Thyroid gland (tissue), 4 donors: ENCODE data around the gene IRX6. TPM values are rescaled to one million over a fixed set of nuclear protein-coding genes. Genes with fewer than 3 reads are reported as not detected.
A peak's percentile ranks its signal among the peaks of the same experiment; 100 is the strongest.

ENCODE experiments used
- DNase-seq, 2 donors: peaks; one replicate each; pipeline ENCODE4 v3.0.0-alpha.2; 2019
- H3K27ac ChIP-seq, 3 donors: fragments of 200-600 bp; sonication (generic); 1 replicate in 2 of 3; 2 replicates in 1 of 3; pipeline ENCODE4 v1.5.1; 2016 to 2019; ENCODE audit warnings: mild to moderate bottlenecking in 1 of 3, moderate library complexity in 1 of 3
- H3K27me3 ChIP-seq: fragments of 200-600 bp; sonication (generic); one replicate; pipeline ENCODE4 v1.5.1; 2019
- H3K36me3 ChIP-seq, 2 donors: fragments of 200-600 bp; sonication (generic); one replicate each; pipeline ENCODE4 v1.5.1; 2016 to 2019
- H3K4me1 ChIP-seq, 2 donors: fragments of 200-600 bp; sonication (generic); one replicate each; pipeline ENCODE4 v1.5.1; 2017 to 2019
- H3K4me3 ChIP-seq, 3 donors: fragments of 200-600 bp; sonication (generic); replicated peaks in 1 of 3; 1 replicate in 2 of 3; 2 replicates in 1 of 3; pipeline ENCODE4 v1.5.1; 2016; ENCODE audit warnings: mild to moderate bottlenecking in 1 of 3
- H3K9me3 ChIP-seq: fragments of 200-600 bp; sonication (generic); one replicate; pipeline ENCODE4 v1.5.1; 2017
- POLR2A ChIP-seq, 2 donors: fragments of 450-650 bp; IDR thresholded peaks; one replicate each; pipeline ENCODE4 v1.6.1; 2017; ENCODE audit warnings: antibody characterized with exemption in 2 of 2, mild to moderate bottlenecking in 2 of 2, moderate library complexity in 1 of 2
- WGBS, 2 donors: methylation state at CpG; one replicate each; pipeline ENCODE4 v1.1.5; 2017; 5-methylcytosine and 5-hydroxymethylcytosine counted together
- intact Hi-C: fragments of 100-400 bp; cut with DNase I; formaldehyde crosslinking; loops from one replicate; pipeline ENCODE4 v1.15.1; 2023
- total RNA-seq, 4 donors: library from RNA; depleted of rRNA; stranded (reverse); fragments of >200 nt; gene quantifications; one replicate each; pipeline ENCODE4 v1.2.3, GENCODE V29; 2016
- TF ChIP-seq, protein P1 (sequence below), 6 experiments: fragments of 200-600 bp in 3 of 6; fragments of 450-650 bp in 3 of 6; sonication (generic) in 3 of 6; IDR thresholded peaks; one replicate each; pipeline ENCODE4 v1.5.1; 2016 to 2019; ENCODE audit warnings: antibody characterized with exemption in 6 of 6, mild to moderate bottlenecking in 2 of 6, inconsistent platforms in 1 of 6, moderate library complexity in 1 of 6

IRX6 gene
- total RNA-seq, 4 donors from 2014 or later: 0.13 to 0.93 (median 0.39) TPM

DNA sequence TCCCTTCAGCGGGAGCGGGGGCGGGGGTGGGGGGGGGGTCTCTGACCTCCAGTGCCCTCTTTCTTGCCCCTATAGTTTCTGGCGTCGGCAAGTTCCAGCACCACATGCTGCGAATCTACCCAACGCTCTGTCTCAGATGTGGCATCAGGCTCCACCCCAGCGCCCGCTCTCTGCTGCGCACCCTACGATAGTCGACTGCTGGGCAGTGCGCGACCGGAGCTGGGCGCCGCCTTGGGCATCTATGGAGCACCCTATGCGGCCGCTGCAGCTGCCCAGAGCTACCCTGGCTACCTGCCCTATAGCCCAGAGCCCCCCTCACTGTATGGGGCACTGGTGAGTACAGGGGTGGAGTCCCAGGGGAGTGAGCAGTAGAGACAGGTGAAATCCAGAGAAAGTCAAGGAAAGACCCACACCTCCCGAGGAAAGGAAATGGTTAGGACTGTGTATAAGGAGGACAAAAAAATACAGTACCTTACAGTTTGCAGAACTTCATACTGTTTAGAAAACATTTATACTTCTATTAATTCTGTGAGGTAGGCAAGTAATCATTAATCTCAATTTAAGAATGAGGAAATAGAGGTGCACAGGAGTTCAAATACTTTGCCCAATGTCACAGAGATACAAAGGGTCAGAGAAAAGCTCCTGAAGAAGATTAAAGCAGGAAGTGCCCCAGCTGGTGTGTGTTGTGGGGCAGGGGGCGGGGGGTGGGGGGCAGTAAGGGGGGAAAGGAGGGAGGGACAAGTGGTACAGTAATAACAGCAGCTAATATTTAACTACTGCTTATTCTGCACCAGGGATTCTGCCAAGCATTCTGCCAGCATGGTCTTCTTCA is 2.5 kb downstream of the IRX6 start:
- Histone ChIP-seq H3K36me3 (no peaks in the 10 kb centered on the region), H3K4me3 (no peak overlapping the region), H3K27me3 (peaks cover 2% of the 10 kb centered on the region), H3K27ac (no peak overlapping the region), H3K4me1 (peaks cover 8 to 35% of the 10 kb centered on the region in 2 donors), H3K9me3 (no peaks in the 10 kb centered on the region)
- intact Hi-C loops: no loop called here
- DNase-seq: no peak
- TF ChIP-seq, protein P1, sequence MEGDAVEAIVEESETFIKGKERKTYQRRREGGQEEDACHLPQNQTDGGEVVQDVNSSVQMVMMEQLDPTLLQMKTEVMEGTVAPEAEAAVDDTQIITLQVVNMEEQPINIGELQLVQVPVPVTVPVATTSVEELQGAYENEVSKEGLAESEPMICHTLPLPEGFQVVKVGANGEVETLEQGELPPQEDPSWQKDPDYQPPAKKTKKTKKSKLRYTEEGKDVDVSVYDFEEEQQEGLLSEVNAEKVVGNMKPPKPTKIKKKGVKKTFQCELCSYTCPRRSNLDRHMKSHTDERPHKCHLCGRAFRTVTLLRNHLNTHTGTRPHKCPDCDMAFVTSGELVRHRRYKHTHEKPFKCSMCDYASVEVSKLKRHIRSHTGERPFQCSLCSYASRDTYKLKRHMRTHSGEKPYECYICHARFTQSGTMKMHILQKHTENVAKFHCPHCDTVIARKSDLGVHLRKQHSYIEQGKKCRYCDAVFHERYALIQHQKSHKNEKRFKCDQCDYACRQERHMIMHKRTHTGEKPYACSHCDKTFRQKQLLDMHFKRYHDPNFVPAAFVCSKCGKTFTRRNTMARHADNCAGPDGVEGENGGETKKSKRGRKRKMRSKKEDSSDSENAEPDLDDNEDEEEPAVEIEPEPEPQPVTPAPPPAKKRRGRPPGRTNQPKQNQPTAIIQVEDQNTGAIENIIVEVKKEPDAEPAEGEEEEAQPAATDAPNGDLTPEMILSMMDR (IDR thresholded peaks at IDR 0.05): no peak
- TF ChIP-seq POLR2A (IDR thresholded peaks at IDR 0.05): no peak
- WGBS, 2 donors: 13 to 17% methylated on average over 5 to 21 of the region's 21 CpGs

DNA sequence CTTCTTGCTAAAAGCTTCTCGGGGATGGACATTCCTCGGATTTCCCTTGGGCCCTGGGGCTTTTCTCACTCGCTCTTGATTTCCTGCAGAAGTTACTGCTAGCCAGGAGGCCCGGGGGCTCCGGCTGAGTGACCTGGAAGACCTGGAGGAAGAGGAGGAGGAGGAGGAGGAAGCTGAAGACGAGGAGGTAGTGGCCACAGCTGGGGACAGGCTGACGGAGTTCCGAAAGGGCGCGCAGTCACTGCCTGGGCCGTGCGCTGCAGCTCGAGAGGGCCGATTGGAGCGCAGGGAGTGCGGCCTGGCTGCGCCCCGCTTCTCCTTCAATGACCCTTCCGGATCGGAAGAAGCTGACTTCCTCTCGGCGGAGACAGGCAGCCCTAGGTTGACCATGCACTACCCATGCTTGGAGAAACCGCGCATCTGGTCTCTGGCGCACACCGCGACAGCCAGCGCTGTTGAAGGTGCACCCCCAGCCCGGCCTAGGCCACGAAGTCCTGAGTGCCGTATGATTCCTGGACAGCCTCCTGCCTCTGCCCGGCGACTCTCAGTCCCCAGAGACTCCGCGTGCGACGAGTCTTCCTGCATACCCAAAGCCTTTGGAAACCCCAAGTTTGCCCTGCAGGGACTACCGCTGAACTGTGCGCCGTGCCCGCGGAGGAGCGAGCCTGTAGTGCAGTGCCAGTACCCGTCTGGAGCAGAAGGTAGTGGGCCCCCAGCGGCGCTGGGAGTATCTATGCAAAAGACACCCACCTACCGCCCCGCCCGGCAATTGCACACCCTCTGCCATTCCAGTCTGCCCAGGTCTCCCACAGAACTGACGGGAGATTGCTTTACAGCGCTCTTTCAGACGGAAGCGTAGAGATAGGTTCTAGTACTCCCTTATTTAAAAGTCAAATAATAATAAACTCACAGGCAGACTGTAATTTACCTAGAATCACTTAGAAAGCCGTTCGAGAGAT is 4.9 kb downstream of the IRX6 start:
- no peak for DNase-seq
- H3K4me3 ChIP-seq: no peak overlapping the region
- no peak overlapping the region for H3K27ac ChIP-seq
- H3K4me1 ChIP-seq: peaks cover 2 to 27% of the 10 kb centered on the region in 2 donors
- intact Hi-C loops: no loop called here
- H3K9me3 ChIP-seq: no peaks in the 10 kb centered on the region
- peaks cover 6% of the 10 kb centered on the region for H3K27me3 ChIP-seq
- H3K36me3 ChIP-seq: no peaks in the 10 kb centered on the region
- WGBS, 2 donors: 10 to 18% methylated on average over 25 to 37 of the region's 55 CpGs
- no peak for TF ChIP-seq POLR2A (IDR thresholded peaks at IDR 0.05)
- TF ChIP-seq, protein P1 (IDR thresholded peaks at IDR 0.05): no peak

DNA sequence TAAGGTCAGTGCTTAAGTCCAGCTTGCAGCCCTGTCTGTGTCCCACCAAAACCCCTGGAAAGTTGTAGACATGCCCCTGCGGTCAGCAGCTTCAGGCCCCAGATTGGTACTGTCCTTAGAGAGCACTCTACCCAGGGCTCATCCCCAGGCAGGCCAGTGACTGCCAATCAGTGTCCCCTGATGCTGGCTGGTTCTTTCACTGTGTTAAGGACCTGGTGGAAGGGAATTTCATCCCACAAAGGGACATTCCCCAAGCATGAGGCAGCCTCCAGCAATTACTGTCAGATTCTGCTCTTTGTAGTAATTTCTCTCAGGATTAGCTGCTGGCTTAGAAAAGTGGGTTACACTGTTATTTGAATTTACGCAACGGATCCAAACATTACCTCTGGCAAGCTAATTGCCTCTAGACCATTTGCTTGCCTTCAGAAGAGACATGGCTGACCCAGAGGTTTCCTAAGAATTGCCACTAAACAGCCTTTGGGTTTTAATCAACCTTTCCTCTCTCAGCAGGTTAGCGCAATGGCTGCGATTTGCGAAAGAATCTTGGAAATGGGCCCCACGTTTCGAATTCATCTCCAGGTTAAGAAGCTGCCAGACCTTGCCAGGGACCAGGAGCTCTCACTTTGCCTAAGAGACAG is 5.9 kb downstream of the IRX6 start:
- Histone ChIP-seq H3K4me3 (no peak overlapping the region), H3K27me3 (peaks cover 6% of the 10 kb centered on the region), H3K9me3 (no peaks in the 10 kb centered on the region), H3K4me1 (peaks cover 0 to 17% of the 10 kb centered on the region in 2 donors), H3K36me3 (no peaks in the 10 kb centered on the region), H3K27ac (no peak overlapping the region)
- TF ChIP-seq POLR2A (IDR thresholded peaks at IDR 0.05): no peak
- TF ChIP-seq, protein P1 (IDR thresholded peaks at IDR 0.05): no peak
- DNase-seq: no peak
- 51 to 54% methylated on average over 7 to 8 of the region's 8 CpGs for WGBS, 2 donors
- intact Hi-C loops: loop anchor here (10.0 kb wide), 1 partner anchor 65 kb away; no protein-coding TSS in a partner anchor

DNA sequence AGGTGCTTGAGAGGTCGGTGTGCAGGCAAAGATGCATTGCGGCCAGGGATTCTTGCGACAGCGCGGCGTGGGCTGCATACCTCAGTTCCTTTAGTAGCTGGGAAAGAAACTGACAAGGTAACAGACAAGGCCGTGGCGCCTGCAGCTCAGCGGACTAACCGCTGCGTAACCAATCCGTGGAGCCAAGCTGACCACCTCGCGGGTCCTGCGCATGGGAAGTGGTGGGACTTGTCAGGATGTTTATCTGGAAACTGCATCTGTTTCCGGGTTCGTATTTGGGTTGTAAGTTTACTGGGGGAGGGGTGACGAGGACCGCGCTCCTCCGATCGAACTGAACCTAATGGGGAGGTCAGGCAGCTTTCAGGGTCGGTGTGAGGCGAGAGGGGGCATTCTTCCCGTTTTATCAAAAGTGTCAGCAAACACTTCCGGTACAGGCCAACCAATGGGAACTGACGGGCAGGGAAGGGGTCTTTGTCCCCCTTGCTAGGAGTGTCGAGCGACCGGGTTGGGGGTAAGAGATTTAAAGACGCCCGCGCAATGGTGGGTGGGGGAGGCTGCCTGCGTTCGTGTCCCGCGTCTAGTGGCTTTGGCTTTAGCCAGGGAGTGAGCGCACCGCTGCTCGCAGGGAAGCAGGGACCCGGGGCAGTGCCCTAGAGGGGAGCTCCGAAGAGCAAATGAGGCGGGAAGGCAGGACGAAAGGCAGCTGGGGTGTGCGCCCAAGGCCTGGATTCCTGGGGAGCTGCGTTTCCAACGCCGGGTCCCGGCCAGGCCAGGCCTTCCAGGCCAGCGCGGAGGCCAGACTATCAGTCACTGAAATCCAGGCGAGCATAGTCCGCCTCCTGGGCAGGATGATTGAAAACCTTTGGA is 7.0 kb downstream of the IRX6 start:
- Histone ChIP-seq H3K4me3 (no peak overlapping the region), H3K27ac (no peak overlapping the region), H3K36me3 (no peaks in the 10 kb centered on the region), H3K4me1 (peaks cover 0 to 16% of the 10 kb centered on the region in 2 donors), H3K9me3 (no peaks in the 10 kb centered on the region), H3K27me3 (peaks cover 6% of the 10 kb centered on the region)
- WGBS, 2 donors: 21 to 24% methylated on average over 42 to 45 of the region's 53 CpGs
- TF ChIP-seq, protein P1 (IDR thresholded peaks at IDR 0.05): no peak
- no peak for TF ChIP-seq POLR2A (IDR thresholded peaks at IDR 0.05)
- intact Hi-C loops: loop anchor here (10.0 kb wide), 1 partner anchor 64 kb away; no protein-coding TSS in a partner anchor
- peak; percentile 24 for DNase-seq
